Ovary (tissue), 9 donors: ENCODE measurements around the gene ADPRM. TPM values are rescaled to one million over a fixed set of nuclear protein-coding genes. Genes with fewer than 3 reads are reported as not detected.

ENCODE experiments used
- DNase-seq, 5 donors: peaks; one replicate each; pipeline ENCODE4 v3.0.0-alpha.2; 2019 to 2020
- H3K27ac ChIP-seq, 2 donors: fragments of 200-600 bp; one replicate each; pipeline versions ENCODE4 v1.5.1 to v1.8.0; 2019 to 2022
- H3K27me3 ChIP-seq: fragments of 200-600 bp; one replicate; pipeline ENCODE4 v1.8.0; 2022
- H3K36me3 ChIP-seq: fragments of 200-600 bp; sonication (generic); one replicate; pipeline ENCODE4 v1.5.1; 2019
- H3K4me1 ChIP-seq: one replicate; pipeline ENCODE4 v1.8.1; 2013; ENCODE audit warnings: mild to moderate bottlenecking, moderate library complexity; ENCODE audit not compliant: insufficient read depth
- H3K4me3 ChIP-seq: fragments of 200-600 bp; sonication (generic); one replicate; pipeline ENCODE4 v1.5.1; 2017
- H3K9me3 ChIP-seq, 2 donors: fragments of 200-600 bp in 1 of 2; sonication (generic) in 1 of 2; one replicate each; pipeline versions ENCODE4 v1.5.1 to v1.8.1; 2013 to 2019; ENCODE audit warnings: mild to moderate bottlenecking in 1 of 2, moderate library complexity in 1 of 2
- EP300 ChIP-seq: sonication (generic); formaldehyde crosslinking; IDR thresholded peaks from one replicate; pipeline ENCODE4 v1.6.1; 2017; ENCODE audit warnings: antibody characterized with exemption
- POLR2A ChIP-seq: fragments of 450-650 bp; IDR thresholded peaks from one replicate; pipeline ENCODE4 v1.6.1; 2017; ENCODE audit warnings: antibody characterized with exemption, mild to moderate bottlenecking, moderate library complexity
- WGBS, 3 donors: extraction: QIAGEN DNeasy Blood & Tissue Kit in 1 of 3; methylation state at CpG; one replicate each; pipeline versions ENCODE4 v1.1.5 to v1.1.7; 2013 to 2017; 5-methylcytosine and 5-hydroxymethylcytosine counted together
- intact Hi-C, 4 donors: fragments of 100-400 bp; cut with DNase I; formaldehyde crosslinking; loops; one replicate each; pipeline versions ENCODE4 v1.11.0 to v1.15.1; 2022 to 2023
- polyA plus RNA-seq, 2 donors: library from polyadenylated mRNA; stranded (reverse); fragments of 200-250 nt in 1 of 2; fragments of 350-450 nt in 1 of 2; fragmentation: Illumina TruSeq in 1 of 2; extraction: RNeasy Lipid Tissue Mini Kit (QIAGEN cat#74804) in 1 of 2; gene quantifications; one replicate each; pipeline ENCODE4 v1.2.3, GENCODE V29; 2013 to 2014
- total RNA-seq, 7 donors: library from RNA; depleted of rRNA in 2 of 7; stranded (reverse); fragments of >200 nt in 2 of 7; fragmentation: NEBNext Ultra II Directional in 3 of 7; extraction: Animal tissue kit (Norgen Biotek cat#: 25700) in 3 of 7; gene quantifications; one replicate each; pipeline versions ENCODE4 v1.1.0 to v1.2.4, GENCODE V29; 2016 to 2023
- TF ChIP-seq, protein P1 (sequence below), 3 donors: fragments of 450-650 bp in 2 of 3; fragments of 200-600 bp in 1 of 3; IDR thresholded peaks; one replicate each; pipeline versions ENCODE4 v1.5.1 to v1.8.0; 2016 to 2022; ENCODE audit warnings: antibody characterized with exemption in 3 of 3, mild to moderate bottlenecking in 1 of 3
- donor health status: DM: no; HTN: no; CAD: no; lungs with moderate emphysema.
- donor health status: DM: no; HTN: no; CAD: no.
- donor health status: Bipolar disorder and iron deficiency.
- donor health status: DM: yes; HTN: yes; CAD: no.
- donor health status: DM: no; HTN: no; CAD: no.
- donor health status: DM: yes; HTN: yes; CAD: no.

Gene ADPRM
- total and polyA plus RNA-seq, 9 donors: 12.4 to 21.6 (median 15.3) TPM

DNA sequence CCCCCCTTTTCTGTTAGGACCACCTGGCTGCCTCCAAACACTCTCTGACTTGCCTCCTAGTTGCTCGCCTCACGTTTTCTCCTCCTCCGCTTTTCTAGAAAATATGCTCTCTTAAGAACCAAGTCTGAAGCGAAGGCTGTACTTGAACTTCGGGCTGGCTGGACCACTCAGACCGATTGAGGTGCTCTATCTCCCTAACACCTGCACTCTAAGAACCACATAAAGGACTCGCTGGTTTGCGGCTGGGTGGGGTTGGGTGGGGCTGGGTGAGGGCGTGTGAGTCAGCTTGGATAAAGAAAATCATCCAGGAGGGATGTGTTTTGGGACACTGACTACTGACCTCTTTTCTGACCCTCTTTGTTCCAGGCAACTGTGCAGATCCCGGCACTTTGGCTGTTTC is 55.3 kb downstream of the ADPRM start:
- H3K4me3 ChIP-seq: no peak overlapping the region
- intact Hi-C loops: no loop called here
- no peaks in the 10 kb centered on the region for H3K36me3 ChIP-seq
- no peak for DNase-seq
- TF ChIP-seq, protein P1, sequence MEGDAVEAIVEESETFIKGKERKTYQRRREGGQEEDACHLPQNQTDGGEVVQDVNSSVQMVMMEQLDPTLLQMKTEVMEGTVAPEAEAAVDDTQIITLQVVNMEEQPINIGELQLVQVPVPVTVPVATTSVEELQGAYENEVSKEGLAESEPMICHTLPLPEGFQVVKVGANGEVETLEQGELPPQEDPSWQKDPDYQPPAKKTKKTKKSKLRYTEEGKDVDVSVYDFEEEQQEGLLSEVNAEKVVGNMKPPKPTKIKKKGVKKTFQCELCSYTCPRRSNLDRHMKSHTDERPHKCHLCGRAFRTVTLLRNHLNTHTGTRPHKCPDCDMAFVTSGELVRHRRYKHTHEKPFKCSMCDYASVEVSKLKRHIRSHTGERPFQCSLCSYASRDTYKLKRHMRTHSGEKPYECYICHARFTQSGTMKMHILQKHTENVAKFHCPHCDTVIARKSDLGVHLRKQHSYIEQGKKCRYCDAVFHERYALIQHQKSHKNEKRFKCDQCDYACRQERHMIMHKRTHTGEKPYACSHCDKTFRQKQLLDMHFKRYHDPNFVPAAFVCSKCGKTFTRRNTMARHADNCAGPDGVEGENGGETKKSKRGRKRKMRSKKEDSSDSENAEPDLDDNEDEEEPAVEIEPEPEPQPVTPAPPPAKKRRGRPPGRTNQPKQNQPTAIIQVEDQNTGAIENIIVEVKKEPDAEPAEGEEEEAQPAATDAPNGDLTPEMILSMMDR (IDR thresholded peaks at IDR 0.05): no peak
- TF ChIP-seq EP300: no peak
- TF ChIP-seq POLR2A: no peak
- H3K27ac ChIP-seq: no peak overlapping the region
- no peaks in the 10 kb centered on the region for H3K9me3 ChIP-seq
- H3K4me1 ChIP-seq: no peaks in the 10 kb centered on the region
- 89 to 93% (median 91%) methylated on average over 10 of the region's 10 CpGs for WGBS, 3 donors
- no peaks in the 10 kb centered on the region for H3K27me3 ChIP-seq

DNA sequence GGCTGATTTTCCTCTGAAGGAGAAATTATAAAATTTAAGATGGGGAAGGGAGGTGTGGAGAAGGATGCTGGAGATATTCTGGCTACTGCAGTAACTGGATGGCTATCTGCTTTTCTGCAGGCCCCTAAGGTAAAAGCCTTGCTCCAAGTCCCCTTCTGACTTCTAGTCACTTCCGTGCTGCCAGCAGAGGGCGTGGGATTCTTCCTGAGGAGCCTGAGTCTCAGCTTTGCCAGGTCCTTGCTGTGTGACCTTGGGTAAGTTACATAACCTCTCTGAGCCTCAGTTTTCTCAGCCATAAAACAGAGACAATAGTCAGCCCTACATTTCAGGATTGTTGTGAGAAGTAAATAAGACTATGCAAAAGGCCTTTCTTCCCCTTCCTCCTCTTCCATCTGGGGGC is 56.7 kb downstream of the ADPRM start:
- H3K36me3 ChIP-seq: no peaks in the 10 kb centered on the region
- peak; percentile 20 to 44 (median 33) for DNase-seq
- no peak overlapping the region for H3K4me3 ChIP-seq
- H3K27me3 ChIP-seq: no peaks in the 10 kb centered on the region
- TF ChIP-seq POLR2A: no peak
- 29 to 41% (median 30%) methylated on average over 2 of the region's 2 CpGs for WGBS, 3 donors
- intact Hi-C loops: no loop called here
- no peaks in the 10 kb centered on the region for H3K9me3 ChIP-seq
- no peak overlapping the region for H3K27ac ChIP-seq
- no peaks in the 10 kb centered on the region for H3K4me1 ChIP-seq

- no peak for DNase-seq
- Histone ChIP-seq H3K4me3 (no peak overlapping the region), H3K27ac (no peak overlapping the region), H3K36me3 (no peaks in the 10 kb centered on the region), H3K27me3 (no peaks in the 10 kb centered on the region), H3K4me1 (no peaks in the 10 kb centered on the region), H3K9me3 (no peaks in the 10 kb centered on the region)
- TF ChIP-seq POLR2A (no peak), EP300 (no peak)
- TF ChIP-seq, protein P1 (IDR thresholded peaks at IDR 0.05): no peak
- 47 to 58% (median 54%) methylated on average over 14 of the region's 14 CpGs for WGBS, 3 donors
- intact Hi-C loops: no loop called here
Observed at GRCh38 chr17:10754861-10755591, 57.6 kb downstream of the ADPRM start.

DNA sequence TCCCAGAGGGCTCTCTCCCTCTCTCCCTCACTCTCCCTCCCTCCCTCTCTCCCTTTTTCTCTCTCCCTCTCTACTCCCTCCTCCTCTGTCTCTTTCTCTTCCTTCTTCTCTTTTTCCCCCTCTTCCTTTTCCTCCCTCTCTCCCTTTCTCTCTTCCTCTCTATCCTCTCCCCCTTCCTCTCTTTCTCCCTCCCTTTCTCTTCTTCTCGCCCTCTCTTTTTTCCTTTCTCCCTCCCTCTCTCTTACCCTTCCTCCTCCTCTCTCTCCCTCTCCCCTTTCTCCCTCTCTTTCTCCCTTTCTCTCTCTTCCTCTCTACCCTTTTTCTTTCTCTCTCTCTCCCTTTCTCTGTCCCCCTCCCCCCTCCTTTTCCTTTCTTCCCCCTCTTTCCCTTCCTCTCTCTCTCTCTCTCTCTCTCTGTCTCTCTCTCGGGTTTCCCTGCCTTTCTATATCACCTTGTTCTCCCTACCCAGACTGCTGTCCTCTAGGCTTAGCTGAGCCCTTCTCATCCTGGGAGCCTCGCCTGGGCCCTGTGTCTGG is 58.3 kb downstream of the ADPRM start:
- no peaks in the 10 kb centered on the region for H3K4me1 ChIP-seq
- no peak overlapping the region for H3K4me3 ChIP-seq
- no peak overlapping the region for H3K27ac ChIP-seq
- WGBS, 3 donors: 84 to 89% (median 87%) methylated on average over 3 of the region's 3 CpGs
- H3K27me3 ChIP-seq: no peaks in the 10 kb centered on the region
- H3K36me3 ChIP-seq: no peaks in the 10 kb centered on the region
- no peak for TF ChIP-seq POLR2A
- no peak for TF ChIP-seq EP300
- TF ChIP-seq, protein P1 (IDR thresholded peaks at IDR 0.05): no peak
- no peak for DNase-seq
- intact Hi-C loops: no loop called here
- no peaks in the 10 kb centered on the region for H3K9me3 ChIP-seq

- H3K27ac ChIP-seq: no peak overlapping the region
Observed at GRCh38 chr17:10756185-10756584, 58.8 kb downstream of the ADPRM start.

More at GRCh38 chr17:10756185-10756584, 58.8 kb downstream of the ADPRM start:
- no peak overlapping the region for H3K4me3 ChIP-seq
- intact Hi-C loops: no loop called here
- TF ChIP-seq, protein P1 (IDR thresholded peaks at IDR 0.05): no peak
- TF ChIP-seq EP300 (no peak), POLR2A (no peak)
- no peaks in the 10 kb centered on the region for H3K9me3 ChIP-seq
- no peaks in the 10 kb centered on the region for H3K27me3 ChIP-seq
- H3K36me3 ChIP-seq: no peaks in the 10 kb centered on the region
- DNase-seq: no peak
- no peaks in the 10 kb centered on the region for H3K4me1 ChIP-seq
- 70 to 75% (median 75%) methylated on average over 1 of the region's 1 CpG for WGBS, 3 donors
